ENCODE data around the gene MAGI2. TPM values are rescaled to one million over a fixed set of nuclear protein-coding genes. Genes with fewer than 3 reads are reported as not detected.

The MAGI2 gene
- total RNA-seq, 4 donors from 2014 or later, result 0.98 to 4.8 (median 2.5) TPM

- Histone ChIP-seq H3K4me3 (no peak overlapping the region), H3K4me1 (no peaks in the 10 kb centered on the region), H3K9me3 (no peaks in the 10 kb centered on the region), H3K27me3 (no peaks in the 10 kb centered on the region), H3K36me3 (no peaks in the 10 kb centered on the region), H3K27ac (no peak overlapping the region)
- 92% methylated on average over 1 of the region's 1 CpG for WGBS
- no peak for TF ChIP-seq POLR2AphosphoS5 (IDR thresholded peaks at IDR 0.05)
- TF ChIP-seq EP300 (IDR thresholded peaks at IDR 0.05), result no peak
- no peak for TF ChIP-seq CTCF (IDR thresholded peaks at IDR 0.05)
- TF ChIP-seq POLR2A (IDR thresholded peaks at IDR 0.05), result no peak
- DNase-seq (ENCODE audit: low spot score in 2 of 2), result no peak
Observed at GRCh38 chr7:78955329-78955728, 498.1 kb downstream of the MAGI2 start.

- Histone ChIP-seq H3K27ac (no peak overlapping the region), H3K9me3 (no peaks in the 10 kb centered on the region), H3K4me1 (no peaks in the 10 kb centered on the region), H3K4me3 (no peak overlapping the region), H3K27me3 (no peaks in the 10 kb centered on the region), H3K36me3 (no peaks in the 10 kb centered on the region)
- TF ChIP-seq POLR2AphosphoS5 (IDR thresholded peaks at IDR 0.05) (no peak), EP300 (IDR thresholded peaks at IDR 0.05) (no peak), POLR2A (IDR thresholded peaks at IDR 0.05) (no peak), CTCF (IDR thresholded peaks at IDR 0.05) (no peak)
- DNase-seq (ENCODE audit: low spot score in 2 of 2), result no peak
- 61% methylated on average over 5 of the region's 5 CpGs for WGBS
Observed at GRCh38 chr7:78953726-78954363, 499.6 kb downstream of the MAGI2 start.

GRCh38 chr7:78953090-78953489, 500.4 kb downstream of the MAGI2 start:
- Histone ChIP-seq H3K27ac (no peak overlapping the region), H3K36me3 (no peaks in the 10 kb centered on the region), H3K9me3 (no peaks in the 10 kb centered on the region), H3K4me1 (no peaks in the 10 kb centered on the region), H3K4me3 (no peak overlapping the region), H3K27me3 (no peaks in the 10 kb centered on the region)
- TF ChIP-seq EP300 (IDR thresholded peaks at IDR 0.05), result no peak
- TF ChIP-seq POLR2AphosphoS5 (IDR thresholded peaks at IDR 0.05), result no peak
- no peak for TF ChIP-seq CTCF (IDR thresholded peaks at IDR 0.05)
- TF ChIP-seq POLR2A (IDR thresholded peaks at IDR 0.05), result no peak
- no peak for DNase-seq (ENCODE audit: low spot score in 2 of 2)
- 32% methylated on average over 1 of the region's 1 CpG for WGBS

GRCh38 chr7:78939669-78940068, 513.8 kb downstream of the MAGI2 start:
- H3K27me3 ChIP-seq, result no peaks in the 10 kb centered on the region
- DNase-seq (ENCODE audit: low spot score in 2 of 2), result no peak
- WGBS, result 67% methylated on average over 4 of the region's 4 CpGs
- TF ChIP-seq CTCF (IDR thresholded peaks at IDR 0.05) (no peak), EP300 (IDR thresholded peaks at IDR 0.05) (no peak), POLR2AphosphoS5 (IDR thresholded peaks at IDR 0.05) (no peak)
- H3K36me3 ChIP-seq, result no peaks in the 10 kb centered on the region
- H3K4me1 ChIP-seq, result no peaks in the 10 kb centered on the region
- no peak overlapping the region for H3K27ac ChIP-seq
- H3K4me3 ChIP-seq, result no peak overlapping the region
- no peaks in the 10 kb centered on the region for H3K9me3 ChIP-seq

GRCh38 chr7:78924581-78924980, 528.9 kb downstream of the MAGI2 start:
- no peak overlapping the region for H3K27ac ChIP-seq

More at GRCh38 chr7:78924581-78924980, 528.9 kb downstream of the MAGI2 start:
- Histone ChIP-seq H3K4me3 (no peak overlapping the region), H3K9me3 (no peaks in the 10 kb centered on the region), H3K4me1 (no peaks in the 10 kb centered on the region), H3K27me3 (no peaks in the 10 kb centered on the region), H3K36me3 (no peaks in the 10 kb centered on the region)
- TF ChIP-seq POLR2AphosphoS5 (IDR thresholded peaks at IDR 0.05) (no peak), POLR2A (IDR thresholded peaks at IDR 0.05) (no peak), CTCF (IDR thresholded peaks at IDR 0.05) (no peak), EP300 (IDR thresholded peaks at IDR 0.05) (no peak)
- no peak for DNase-seq (ENCODE audit: low spot score in 2 of 2)
- WGBS, result 32% methylated on average over 2 of the region's 2 CpGs

Measured in suprapubic skin (tissue), 4 donors.